Activated gamma-delta T cell (primary cell): ENCODE measurements around the gene ZNF776.
"Not testable (repeated sequence)": the region's sequence is repeated elsewhere in the genome, so short reads cannot be mapped to it uniquely, and the experiment has no call there.

ENCODE experiments used
- DNase-seq: peaks from one replicate; lab custom pipeline; 2025; lab: John Stamatoyannopoulos, UW

The ZNF776 gene

GRCh38 chr19:57778336-57778735 is 31.7 kb downstream of the ZNF776 start:
- DNase-seq: no peak

- no peak for DNase-seq
These were observed 32.7 kb downstream of the ZNF776 start for GRCh38 chr19:57779220-57779845.

GRCh38 chr19:57786286-57786685 is 39.7 kb downstream of the ZNF776 start:
- DNase-seq: no peak

- DNase-seq: no peak
These were observed 40.3 kb downstream of the ZNF776 start for GRCh38 chr19:57786906-57787305.

- DNase-seq: no peak
These were observed 41.6 kb downstream of the ZNF776 start for GRCh38 chr19:57788114-57788692.

- DNase-seq: no peak
These were observed 42.7 kb downstream of the ZNF776 start for GRCh38 chr19:57789288-57789687.

- not testable (repeated sequence) for DNase-seq
These were observed 50.0 kb downstream of the ZNF776 start for GRCh38 chr19:57796580-57796979.

- DNase-seq: no peak
These were observed 54.1 kb downstream of the ZNF776 start for GRCh38 chr19:57800696-57801095.

GRCh38 chr19:57802269-57802668 is 55.7 kb downstream of the ZNF776 start:
- DNase-seq: no peak

GRCh38 chr19:57803265-57803593 is 56.6 kb downstream of the ZNF776 start:
- no peak for DNase-seq

- no peak for DNase-seq
These were observed 57.1 kb downstream of the ZNF776 start for GRCh38 chr19:57803594-57804325.

- no peak for DNase-seq
These were observed 60.9 kb downstream of the ZNF776 start for GRCh38 chr19:57807541-57807940.
